Coronary artery (tissue), 2 donors: ENCODE data around the gene JAK1.

Source experiments
- DNase-seq: peaks from one replicate; pipeline ENCODE4 v3.0.0-alpha.2; 2017; ENCODE audit warnings: low spot score
- H3K27ac ChIP-seq, 2 donors: fragments of 200-600 bp; sonication (generic); one replicate each; pipeline ENCODE4 v1.5.1; 2016 to 2019
- H3K4me3 ChIP-seq: fragments of 200-600 bp; sonication (generic); 2 replicates; pipeline ENCODE4 v1.5.1; 2016; ENCODE audit warnings: mild to moderate bottlenecking, moderate library complexity
- TF ChIP-seq, protein P1 (sequence below): fragments of 200-600 bp; sonication (generic); IDR thresholded peaks from one replicate; pipeline ENCODE4 v1.5.1; 2019; ENCODE audit warnings: antibody characterized with exemption

Gene JAK1

DNA sequence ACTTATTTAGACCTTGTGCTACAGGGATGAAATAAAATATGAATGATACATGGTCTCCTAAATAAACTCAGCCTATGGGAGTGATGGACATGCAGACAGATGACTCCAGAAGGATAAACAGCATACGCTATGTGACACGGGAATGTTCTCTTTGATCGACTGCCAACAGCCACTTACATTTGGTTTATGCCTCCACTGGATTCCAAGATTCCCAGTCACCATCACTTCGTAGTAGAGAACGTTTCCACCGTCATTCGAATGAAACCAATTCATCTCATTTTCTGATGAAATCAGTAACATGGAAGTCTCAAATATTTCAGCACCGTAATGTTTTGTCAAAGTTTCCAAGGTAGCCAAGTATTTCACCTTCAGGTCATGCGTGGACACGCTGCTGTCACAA, 99.7 kb downstream of the JAK1 start:
- DNase-seq: no peak
- Histone ChIP-seq H3K27ac (no peak overlapping the region), H3K4me3 (no peak overlapping the region)
- TF ChIP-seq, protein P1, sequence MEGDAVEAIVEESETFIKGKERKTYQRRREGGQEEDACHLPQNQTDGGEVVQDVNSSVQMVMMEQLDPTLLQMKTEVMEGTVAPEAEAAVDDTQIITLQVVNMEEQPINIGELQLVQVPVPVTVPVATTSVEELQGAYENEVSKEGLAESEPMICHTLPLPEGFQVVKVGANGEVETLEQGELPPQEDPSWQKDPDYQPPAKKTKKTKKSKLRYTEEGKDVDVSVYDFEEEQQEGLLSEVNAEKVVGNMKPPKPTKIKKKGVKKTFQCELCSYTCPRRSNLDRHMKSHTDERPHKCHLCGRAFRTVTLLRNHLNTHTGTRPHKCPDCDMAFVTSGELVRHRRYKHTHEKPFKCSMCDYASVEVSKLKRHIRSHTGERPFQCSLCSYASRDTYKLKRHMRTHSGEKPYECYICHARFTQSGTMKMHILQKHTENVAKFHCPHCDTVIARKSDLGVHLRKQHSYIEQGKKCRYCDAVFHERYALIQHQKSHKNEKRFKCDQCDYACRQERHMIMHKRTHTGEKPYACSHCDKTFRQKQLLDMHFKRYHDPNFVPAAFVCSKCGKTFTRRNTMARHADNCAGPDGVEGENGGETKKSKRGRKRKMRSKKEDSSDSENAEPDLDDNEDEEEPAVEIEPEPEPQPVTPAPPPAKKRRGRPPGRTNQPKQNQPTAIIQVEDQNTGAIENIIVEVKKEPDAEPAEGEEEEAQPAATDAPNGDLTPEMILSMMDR: no peak

DNA sequence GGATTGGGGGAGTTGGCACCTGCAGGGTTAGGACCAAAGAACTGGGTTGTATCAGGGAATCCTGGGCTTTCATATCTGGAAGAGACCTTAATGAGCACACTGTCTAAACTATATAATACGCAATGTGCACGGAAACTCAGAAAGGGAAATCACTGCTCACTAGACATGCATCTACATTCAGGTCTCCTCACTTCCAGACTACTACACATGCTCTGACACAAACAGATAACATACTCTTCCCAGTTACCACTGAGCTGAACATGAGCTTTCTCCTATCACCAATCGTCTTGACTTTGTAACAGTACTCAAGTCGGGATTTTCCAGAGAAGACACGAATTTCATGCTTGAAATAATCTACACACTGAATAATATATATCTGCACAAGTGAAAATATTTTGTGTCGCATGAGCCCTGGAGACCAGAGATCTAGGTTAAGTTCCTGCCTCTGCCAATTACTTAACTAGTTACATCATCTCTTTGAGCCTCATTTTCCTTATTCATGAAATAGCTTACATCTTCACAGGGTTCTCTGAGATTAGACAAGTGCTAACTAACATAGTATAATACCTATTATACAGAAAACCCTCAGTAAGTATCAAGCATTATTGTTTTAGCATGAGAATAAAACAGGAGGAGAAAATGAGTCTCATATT, 101.1 kb downstream of the JAK1 start:
- no peak overlapping the region for H3K4me3 ChIP-seq
- no peak for DNase-seq
- peak overlapping the region in 1 of 2 donors; percentile 10 for H3K27ac ChIP-seq
- TF ChIP-seq, protein P1: no peak

DNA sequence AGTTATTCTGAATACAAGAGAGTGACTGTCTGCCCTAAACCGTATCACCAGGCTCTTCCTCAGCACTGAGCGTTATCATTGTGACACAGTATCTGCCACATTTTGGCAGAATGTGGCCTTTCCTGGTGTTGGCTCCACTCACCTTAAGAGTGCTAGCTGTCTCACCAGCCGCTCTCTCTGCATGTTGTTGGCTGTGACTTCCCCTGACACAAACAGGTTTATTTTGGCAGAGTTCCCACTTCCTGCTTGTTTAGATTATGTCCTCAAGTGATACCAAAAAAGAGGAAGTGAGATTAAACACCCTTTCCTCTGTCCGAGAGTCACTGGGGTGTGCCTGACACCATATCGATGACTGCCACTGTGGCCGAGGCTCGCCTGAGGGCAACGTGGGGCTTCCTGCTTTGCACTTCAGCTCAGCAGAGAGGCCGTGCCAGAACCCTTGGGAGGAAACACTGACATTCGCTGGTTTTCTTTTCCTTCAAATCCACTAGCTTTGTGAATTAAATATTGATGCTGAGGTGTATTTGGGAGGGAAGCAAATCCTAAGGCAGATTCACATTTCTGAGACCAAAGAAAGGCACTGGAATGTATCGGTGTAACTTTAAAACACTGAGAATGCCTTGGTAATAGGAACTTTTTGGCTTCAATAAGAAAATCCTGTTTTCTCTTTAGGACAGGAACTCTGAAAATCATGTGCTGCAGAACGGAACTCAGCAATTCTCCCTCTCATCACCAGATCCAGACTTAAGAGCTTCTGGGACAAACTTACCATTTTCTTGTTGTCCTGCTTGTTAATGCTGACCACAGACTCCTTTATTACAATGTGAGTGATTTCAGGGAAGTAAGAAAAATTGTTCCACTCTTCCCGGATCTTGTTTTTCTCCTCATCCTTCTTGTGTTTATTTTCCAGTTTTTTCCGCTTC, 102.1 kb downstream of the JAK1 start:
- H3K4me3 ChIP-seq: no peak overlapping the region
- TF ChIP-seq, protein P1: no peak
- DNase-seq: no peak
- H3K27ac ChIP-seq: peak overlapping the region in 1 of 2 donors; percentile 64

DNA sequence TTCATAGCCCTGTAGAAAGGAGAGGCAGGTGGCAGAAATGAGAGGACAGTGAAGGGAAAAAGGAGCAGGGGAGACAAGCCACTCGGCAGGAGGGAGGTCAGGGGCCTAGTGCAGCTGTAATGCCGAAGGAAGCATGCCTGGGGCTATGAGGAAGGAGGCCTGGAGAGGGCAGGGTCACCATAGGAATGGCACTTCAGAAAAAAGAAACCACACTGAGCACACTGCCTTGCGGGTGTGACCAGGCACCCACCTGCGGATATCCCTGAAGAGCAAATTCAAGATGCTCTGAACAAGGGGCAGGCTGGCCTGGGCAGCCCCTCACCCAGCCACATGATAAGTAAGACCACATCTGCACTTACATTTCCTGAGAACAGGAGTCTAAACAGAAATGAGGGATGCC, 104.7 kb downstream of the JAK1 start:
- Histone ChIP-seq H3K27ac (no peak overlapping the region), H3K4me3 (no peak overlapping the region)
- DNase-seq: no peak
- TF ChIP-seq, protein P1: no peak

DNA sequence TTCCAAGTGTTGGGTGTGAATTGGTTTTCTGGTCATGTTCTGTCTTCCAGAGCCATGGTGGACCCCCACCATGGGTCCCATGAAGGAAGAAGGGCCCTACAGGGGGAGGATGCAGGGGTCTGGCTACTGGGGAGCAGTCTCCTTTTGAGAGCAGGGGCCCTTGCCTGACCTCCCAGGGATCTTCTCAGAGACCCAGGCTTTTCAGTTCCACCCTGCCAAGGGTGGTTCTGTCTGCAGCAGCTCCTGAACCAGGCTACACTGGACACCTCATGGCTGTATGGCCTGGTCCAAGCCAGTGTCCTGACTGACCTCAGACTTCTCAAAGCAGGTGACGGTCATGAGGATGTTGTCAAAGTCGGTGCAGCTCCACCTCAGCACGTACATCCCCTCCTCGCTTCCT, 109.0 kb downstream of the JAK1 start:
- Histone ChIP-seq H3K4me3 (no peak overlapping the region), H3K27ac (no peak overlapping the region)
- TF ChIP-seq, protein P1: no peak
- no peak for DNase-seq

DNA sequence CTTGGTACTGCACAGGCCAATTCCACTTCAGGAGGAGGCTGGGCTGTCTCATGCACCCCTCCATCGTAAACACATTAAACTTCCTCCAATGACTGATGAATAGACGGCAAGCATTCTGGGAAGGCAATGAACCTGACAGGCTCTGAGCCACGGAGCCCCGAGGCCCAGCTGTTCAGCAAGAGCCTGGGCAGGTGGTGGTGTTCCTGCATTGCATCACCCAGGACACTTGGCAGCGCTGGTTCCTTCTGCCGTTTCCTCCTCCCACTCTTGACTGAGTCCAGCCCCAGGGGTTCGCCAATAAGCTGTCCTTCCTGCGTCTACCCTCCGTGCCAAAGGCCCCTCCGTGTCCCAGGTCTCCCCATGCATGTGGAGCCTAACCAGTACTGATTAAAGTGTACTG, 109.8 kb downstream of the JAK1 start:
- no peak overlapping the region for H3K4me3 ChIP-seq
- TF ChIP-seq, protein P1: no peak
- DNase-seq: no peak
- no peak overlapping the region for H3K27ac ChIP-seq
